IMR-90 (cell line): ENCODE results near the gene ITSN1. TPM values are rescaled to one million over a fixed set of nuclear protein-coding genes. Genes with fewer than 3 reads are reported as not detected.

Source experiments
- ATAC-seq: fragments of 200-7000 bp; cut with Tn5 transposase; 2 replicates; pipeline ENCODE4 v1.9.1; 2020; ENCODE audit warnings: low read depth, mild to moderate bottlenecking, moderate library complexity
- BruUV-seq: library from RNA; stranded (reverse); fragments of 400-500 nt; replicated peaks from 2 replicates; lab custom pipeline; 2021; lab: Mats Ljungman, UMichigan
- CTCF ChIA-PET: fragments of 300-600 bp; formaldehyde crosslinking; extraction: SDS; loops from one replicate; lab custom pipeline; 2021; ENCODE audit warnings: antibody characterized with exemption; lab: Yijun Ruan, JAX
- POLR2A ChIA-PET: fragments of 300-600 bp; sonication (Branson Sonifier 250); formaldehyde crosslinking; loops from one replicate; lab custom pipeline; 2022; ENCODE audit warnings: antibody characterized with exemption; ENCODE audit not compliant: unreplicated experiment; lab: Charles Lee
- DNase-seq: peaks from one replicate; pipeline ENCODE4 v3.0.0; 2013
- H2AFZ ChIP-seq: replicated peaks from 2 replicates; pipeline ENCODE3; 2013; ENCODE audit warnings: low read length, mild to moderate bottlenecking; ENCODE audit not compliant: poor library complexity
- H2AK5ac ChIP-seq: 2 replicates; pipeline ENCODE4 v1.6.1; 2013; ENCODE audit warnings: low read depth, low read length, inconsistent platforms
- H2AK9ac ChIP-seq: replicated peaks from 2 replicates; pipeline ENCODE3; 2013; ENCODE audit warnings: mild to moderate bottlenecking, low read depth, low read length, moderate library complexity; ENCODE audit not compliant: poor library complexity
- H2BK120ac ChIP-seq: 2 replicates; pipeline ENCODE4 v1.6.1; 2013; ENCODE audit warnings: low read depth, low read length, inconsistent platforms
- H2BK15ac ChIP-seq: 3 replicates; pipeline ENCODE4 v1.6.1; 2013; ENCODE audit warnings: low read depth, low read length, inconsistent platforms
- H2BK20ac ChIP-seq: 2 replicates; pipeline ENCODE4 v1.6.1; 2013; ENCODE audit warnings: low read depth, mild to moderate bottlenecking, inconsistent platforms, low read length, moderate library complexity
- H2BK5ac ChIP-seq: 2 replicates; pipeline ENCODE4 v1.6.1; 2013; ENCODE audit warnings: mild to moderate bottlenecking, low read depth, low read length, inconsistent platforms; ENCODE audit not compliant: poor library complexity, severe bottlenecking
- H3K14ac ChIP-seq: replicated peaks from 2 replicates; pipeline ENCODE4 v1.6.1; 2013; ENCODE audit warnings: low read depth, low read length, inconsistent platforms
- H3K18ac ChIP-seq: 2 replicates; pipeline ENCODE4 v1.6.1; 2013; ENCODE audit warnings: low read depth, low read length, control low read depth
- H3K23ac ChIP-seq: 2 replicates; pipeline ENCODE4 v1.6.1; 2013; ENCODE audit warnings: low read depth, low read length, inconsistent platforms
- H3K27ac ChIP-seq: 2 replicates; pipeline ENCODE4 v1.5.1; 2013; ENCODE audit warnings: mild to moderate bottlenecking, control low read depth, low read length; ENCODE audit not compliant: insufficient read depth
- H3K27me3 ChIP-seq: 2 replicates; pipeline ENCODE4 v1.6.1; 2013; ENCODE audit warnings: low read length; ENCODE audit not compliant: control insufficient read depth, insufficient read depth
- H3K36me3 ChIP-seq: 2 replicates; pipeline ENCODE4 v1.6.1; 2013; ENCODE audit warnings: low read length, mixed read lengths; ENCODE audit not compliant: control insufficient read depth, insufficient read depth
- H3K4ac ChIP-seq: 2 replicates; pipeline ENCODE4 v1.6.1; 2013; ENCODE audit warnings: low read depth, low read length, inconsistent platforms
- H3K4me1 ChIP-seq: 2 replicates; pipeline ENCODE4 v1.6.1; 2013; ENCODE audit warnings: low read length, mixed read lengths; ENCODE audit not compliant: control insufficient read depth, insufficient read depth
- H3K4me2 ChIP-seq: 2 replicates; pipeline ENCODE4 v1.6.1; 2013; ENCODE audit warnings: low read depth, mild to moderate bottlenecking, control low read depth, low read length, moderate library complexity
- H3K4me3 ChIP-seq: 2 replicates; pipeline ENCODE4 v1.5.1; 2013; ENCODE audit warnings: low read depth, mild to moderate bottlenecking, control low read depth, low read length, moderate library complexity; ENCODE audit not compliant: insufficient read depth
- H3K56ac ChIP-seq: 2 replicates; pipeline ENCODE4 v1.6.1; 2013; ENCODE audit warnings: low read length, inconsistent platforms; ENCODE audit not compliant: insufficient read depth; ENCODE audit errors: extremely low read depth
- H3K79me1 ChIP-seq, 2 experiments: 2 replicates each; pipeline ENCODE4 v1.6.1; 2013; ENCODE audit warnings: low read length in 2 of 2, inconsistent platforms in 1 of 2, low read depth in 1 of 2
- H3K9ac ChIP-seq: 2 replicates; pipeline ENCODE4 v1.6.1; 2013; ENCODE audit warnings: low read depth, low read length, control low read depth
- H3K9me1 ChIP-seq: 2 replicates; pipeline ENCODE4 v1.6.1; 2013; ENCODE audit warnings: low read length, inconsistent platforms; ENCODE audit not compliant: insufficient read depth
- H3K9me3 ChIP-seq: 2 replicates; pipeline ENCODE4 v1.6.1; 2013; ENCODE audit warnings: low read length; ENCODE audit not compliant: control insufficient read depth, insufficient read depth
- H4K20me1 ChIP-seq: 2 replicates; pipeline ENCODE4 v1.6.1; 2013; ENCODE audit warnings: low read length, inconsistent platforms; ENCODE audit not compliant: insufficient read depth
- H4K5ac ChIP-seq: 2 replicates; pipeline ENCODE4 v1.6.1; 2013; ENCODE audit warnings: mild to moderate bottlenecking, low read depth, low read length, control low read depth
- H4K8ac ChIP-seq, 2 experiments: 2 replicates each; pipeline ENCODE4 v1.6.1; 2013; ENCODE audit warnings: low read depth in 2 of 2, low read length in 2 of 2, control low read depth in 1 of 2, inconsistent platforms in 1 of 2
- H4K91ac ChIP-seq: 2 replicates; pipeline ENCODE4 v1.6.1; 2013; ENCODE audit warnings: low read depth, low read length, inconsistent platforms; ENCODE audit not compliant: insufficient read depth
- BHLHE40 ChIP-seq: fragments of 150-350 bp; IDR thresholded peaks from 2 replicates; pipeline ENCODE4 v1.6.1; 2016; ENCODE audit warnings: mild to moderate bottlenecking, low read depth, low read length
- CEBPB ChIP-seq: IDR thresholded peaks from 2 replicates; pipeline ENCODE4 v1.6.1; 2012; ENCODE audit warnings: low read depth, low read length, improper control_type of control experiment
- FOS ChIP-seq: fragments of 150-350 bp; IDR thresholded peaks from 2 replicates; pipeline ENCODE4 v1.6.1; 2016; ENCODE audit warnings: low read depth, low read length
- MAFK ChIP-seq: IDR thresholded peaks from 2 replicates; pipeline ENCODE4 v1.6.1; 2012; ENCODE audit warnings: low read depth, low read length, improper control_type of control experiment
- MAZ ChIP-seq: IDR thresholded peaks from 2 replicates; pipeline ENCODE4 v1.6.1; 2012; ENCODE audit warnings: low read depth, mild to moderate bottlenecking, low read length, improper control_type of control experiment, moderate library complexity, borderline replicate concordance
- NFE2L2 ChIP-seq: fragments of 150-350 bp; IDR thresholded peaks from 2 replicates; pipeline ENCODE4 v1.6.1; 2016; ENCODE audit warnings: low read depth, mild to moderate bottlenecking, low read length
- POLR2A ChIP-seq: IDR thresholded peaks from 2 replicates; pipeline ENCODE4 v1.6.1; 2012; ENCODE audit warnings: mild to moderate bottlenecking, low read depth, low read length
- RCOR1 ChIP-seq: IDR thresholded peaks from 2 replicates; pipeline ENCODE4 v1.6.1; 2012; ENCODE audit warnings: mild to moderate bottlenecking, low read length, improper control_type of control experiment; ENCODE audit not compliant: insufficient replicate concordance
- WGBS, 2 experiments: methylation state at CpG; one replicate each; pipeline versions ENCODE4 v1.1.5 to v1.1.7; 2013; ENCODE audit warnings: missing lambda C conversion rate in 2 of 2; ENCODE audit not compliant: insufficient read length in 1 of 2; ENCODE audit errors: extremely low coverage in 2 of 2; 5-methylcytosine and 5-hydroxymethylcytosine counted together
- dilution Hi-C: fragments of 300-500 bp; cut with HindIII; formaldehyde crosslinking; loops from one replicate; pipeline ENCODE4 v1.14.3; 2018; ENCODE audit warnings: low sequenced_read_pairs; ENCODE audit not compliant: unreplicated experiment
- in situ Hi-C: fragments of 300-500 bp; cut with MboI; formaldehyde crosslinking; loops from 3 replicates; pipeline ENCODE4 v1.14.3; 2019; ENCODE audit warnings: low sequenced_read_pairs, inconsistent platforms, mixed read lengths
- intact Hi-C: fragments of 100-400 bp; cut with micrococcal nuclease; formaldehyde crosslinking; loops from 2 replicates; pipeline ENCODE4 v1.10.0; 2022
- polyA plus RNA-seq, 3 experiments: library from polyadenylated mRNA; depleted of rRNA; stranded (reverse); fragments of >200 nt; gene quantifications; 2 replicates each; pipeline ENCODE4 v1.2.3, GENCODE V29; 2012; ENCODE audit warnings: low replicate concordance in 1 of 3
- total RNA-seq: library from RNA; depleted of rRNA; stranded (reverse); fragments of >200 nt; gene quantifications from 2 replicates; pipeline ENCODE4 v1.2.3, GENCODE V29; 2012
- TF ChIP-seq, protein P1 (sequence below): fragments of 150-350 bp; IDR thresholded peaks from 2 replicates; pipeline ENCODE4 v1.6.1; 2016; ENCODE audit warnings: low read depth, mild to moderate bottlenecking, low read length, moderate library complexity, borderline replicate concordance
- TF ChIP-seq, protein P2 (sequence below): conservative IDR thresholded peaks from 2 replicates; pipeline ENCODE4 v1.5.1; 2012; ENCODE audit warnings: mild to moderate bottlenecking, low read depth, low read length, improper control_type of control experiment

Gene ITSN1
- total and polyA plus RNA-seq, 2 of the 4 experiments (the other 2 are of a cell fraction), result 45.4 to 62.0 TPM

- H2BK20ac ChIP-seq, result no peak overlapping the region
- H2BK15ac ChIP-seq, result no peak overlapping the region
- H3K9me1 ChIP-seq, result no peaks in the 10 kb centered on the region
- no peak overlapping the region for H3K4me2 ChIP-seq
- no peak overlapping the region for H4K8ac ChIP-seq
- no peak overlapping the region for H4K5ac ChIP-seq
- no peak overlapping the region for H3K23ac ChIP-seq
- no peak overlapping the region for H2AFZ ChIP-seq
- H3K4me3 ChIP-seq, result no peak overlapping the region
- no peak overlapping the region for H3K56ac ChIP-seq
- CTCF ChIA-PET, result no interaction called here
- peaks cover 10% of the 10 kb centered on the region for H3K36me3 ChIP-seq
- no peak overlapping the region for H2AK9ac ChIP-seq
- H3K27me3 ChIP-seq, result no peaks in the 10 kb centered on the region
- no peak overlapping the region for H2BK5ac ChIP-seq
- ATAC-seq (no peak), DNase-seq (no peak)
- TF ChIP-seq CEBPB, result no peak
- TF ChIP-seq FOS, result no peak
- TF ChIP-seq, protein P1, sequence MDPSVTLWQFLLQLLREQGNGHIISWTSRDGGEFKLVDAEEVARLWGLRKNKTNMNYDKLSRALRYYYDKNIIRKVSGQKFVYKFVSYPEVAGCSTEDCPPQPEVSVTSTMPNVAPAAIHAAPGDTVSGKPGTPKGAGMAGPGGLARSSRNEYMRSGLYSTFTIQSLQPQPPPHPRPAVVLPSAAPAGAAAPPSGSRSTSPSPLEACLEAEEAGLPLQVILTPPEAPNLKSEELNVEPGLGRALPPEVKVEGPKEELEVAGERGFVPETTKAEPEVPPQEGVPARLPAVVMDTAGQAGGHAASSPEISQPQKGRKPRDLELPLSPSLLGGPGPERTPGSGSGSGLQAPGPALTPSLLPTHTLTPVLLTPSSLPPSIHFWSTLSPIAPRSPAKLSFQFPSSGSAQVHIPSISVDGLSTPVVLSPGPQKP, result no peak
- no peak for TF ChIP-seq MAZ
- TF ChIP-seq, protein P2, sequence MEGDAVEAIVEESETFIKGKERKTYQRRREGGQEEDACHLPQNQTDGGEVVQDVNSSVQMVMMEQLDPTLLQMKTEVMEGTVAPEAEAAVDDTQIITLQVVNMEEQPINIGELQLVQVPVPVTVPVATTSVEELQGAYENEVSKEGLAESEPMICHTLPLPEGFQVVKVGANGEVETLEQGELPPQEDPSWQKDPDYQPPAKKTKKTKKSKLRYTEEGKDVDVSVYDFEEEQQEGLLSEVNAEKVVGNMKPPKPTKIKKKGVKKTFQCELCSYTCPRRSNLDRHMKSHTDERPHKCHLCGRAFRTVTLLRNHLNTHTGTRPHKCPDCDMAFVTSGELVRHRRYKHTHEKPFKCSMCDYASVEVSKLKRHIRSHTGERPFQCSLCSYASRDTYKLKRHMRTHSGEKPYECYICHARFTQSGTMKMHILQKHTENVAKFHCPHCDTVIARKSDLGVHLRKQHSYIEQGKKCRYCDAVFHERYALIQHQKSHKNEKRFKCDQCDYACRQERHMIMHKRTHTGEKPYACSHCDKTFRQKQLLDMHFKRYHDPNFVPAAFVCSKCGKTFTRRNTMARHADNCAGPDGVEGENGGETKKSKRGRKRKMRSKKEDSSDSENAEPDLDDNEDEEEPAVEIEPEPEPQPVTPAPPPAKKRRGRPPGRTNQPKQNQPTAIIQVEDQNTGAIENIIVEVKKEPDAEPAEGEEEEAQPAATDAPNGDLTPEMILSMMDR, result no peak
- TF ChIP-seq BHLHE40, result no peak
- TF ChIP-seq RCOR1, result no peak
- no peak for TF ChIP-seq NFE2L2
- no peak for TF ChIP-seq MAFK
- no peak for TF ChIP-seq POLR2A
- no peak overlapping the region for H3K27ac ChIP-seq
- no CpG with 5 or more reads among the region's 2 CpGs for WGBS, 2 experiments
- H2AK5ac ChIP-seq, result no peak overlapping the region
- H3K9ac ChIP-seq, result no peak overlapping the region
- intact Hi-C loops (no loop called here), dilution Hi-C loops (no loop called here), in situ Hi-C loops (no loop called here)
- POLR2A ChIA-PET, result interaction anchor here (0.7 kb wide), 1 partner anchor 22 kb away, joined by 12 read pairs; no protein-coding TSS in a partner anchor
- H4K91ac ChIP-seq, result no peak overlapping the region
- H3K4ac ChIP-seq, result no peak overlapping the region
- no peaks in the 10 kb centered on the region for H3K4me1 ChIP-seq
- BruUV-seq, result no TSS peak
- no peaks in the 10 kb centered on the region for H3K9me3 ChIP-seq
- no peak overlapping the region for H3K14ac ChIP-seq
- no peak overlapping the region for H3K18ac ChIP-seq
- H3K79me1 ChIP-seq, result peaks cover 6 to 13% of the 10 kb centered on the region in 2 experiments; a peak in 3 of 4 replicates
- no peak overlapping the region for H2BK120ac ChIP-seq
- H4K20me1 ChIP-seq, result no peaks in the 10 kb centered on the region; the same call in 1 of the 2 replicates
Measured at GRCh38 chr21:33783187-33783979, 141.1 kb downstream of the ITSN1 start.
